ENCODE results near the gene ATP6V1C2.

ATP6V1C2 gene

DNA sequence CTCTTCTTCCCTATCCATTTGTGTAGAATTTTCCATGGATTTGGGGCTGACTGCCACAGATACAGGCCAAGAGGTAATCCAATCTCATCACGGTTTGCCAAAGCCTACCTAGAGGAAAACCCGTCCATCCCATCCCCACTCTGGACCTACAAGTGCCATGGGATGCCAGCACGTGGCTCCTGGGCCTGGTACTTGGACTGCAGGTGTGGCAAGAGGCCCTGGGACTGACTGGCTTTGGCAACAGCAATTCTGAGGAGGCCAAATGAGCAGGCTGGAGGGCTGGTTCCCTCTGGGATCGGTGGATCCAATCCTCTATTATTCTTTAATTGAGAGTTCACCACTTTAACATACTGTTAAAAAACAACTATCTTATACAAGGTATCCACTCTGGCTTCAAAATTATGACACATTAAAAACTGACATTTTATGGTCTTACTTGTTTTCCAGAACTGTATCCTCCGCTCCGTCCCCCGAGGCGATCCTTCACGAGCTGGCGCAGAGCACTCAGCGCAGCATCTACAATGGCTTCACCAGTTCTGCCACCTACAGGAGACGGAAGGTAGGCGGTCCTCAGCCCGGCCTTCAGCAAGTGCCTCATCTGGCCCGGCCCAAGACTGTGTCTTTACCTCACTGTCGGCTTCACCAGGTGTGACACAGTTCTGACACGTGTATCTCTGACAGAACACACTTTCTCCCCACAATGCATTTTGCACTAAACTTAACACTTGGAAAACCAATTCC lies 71.4 kb downstream of the ATP6V1C2 start:
- no peak for TF ChIP-seq CTCF (IDR thresholded peaks at IDR 0.05; ENCODE audit: control insufficient read depth, insufficient read depth, low read depth, low read length, missing control alignments)
- DNase-seq (ENCODE audit: low read depth): no peak
- H3K4me3 ChIP-seq (ENCODE audit: control insufficient read depth, low read depth, low read length): no peak overlapping the region

- TF ChIP-seq CTCF (IDR thresholded peaks at IDR 0.05; ENCODE audit: control insufficient read depth, insufficient read depth, low read depth, low read length, missing control alignments): no peak
- H3K4me3 ChIP-seq (ENCODE audit: control insufficient read depth, low read depth, low read length): no peak overlapping the region
- DNase-seq (ENCODE audit: low read depth): no peak
Measured at GRCh38 chr2:10793816-10794215, 72.4 kb downstream of the ATP6V1C2 start.

GRCh38 chr2:10794876-10795275 lies 73.4 kb downstream of the ATP6V1C2 start:
- no peak overlapping the region for H3K4me3 ChIP-seq (ENCODE audit: control insufficient read depth, low read depth, low read length)
- no peak for DNase-seq (ENCODE audit: low read depth)
- no peak for TF ChIP-seq CTCF (IDR thresholded peaks at IDR 0.05; ENCODE audit: control insufficient read depth, insufficient read depth, low read depth, low read length, missing control alignments)

GRCh38 chr2:10795508-10796046 lies 74.1 kb downstream of the ATP6V1C2 start:
- H3K4me3 ChIP-seq (ENCODE audit: control insufficient read depth, low read depth, low read length): no peak overlapping the region
- DNase-seq (ENCODE audit: low read depth): no peak
- no peak for TF ChIP-seq CTCF (IDR thresholded peaks at IDR 0.05; ENCODE audit: control insufficient read depth, insufficient read depth, low read depth, low read length, missing control alignments)

GRCh38 chr2:10796703-10797102 lies 75.3 kb downstream of the ATP6V1C2 start:
- no peak overlapping the region for H3K4me3 ChIP-seq (ENCODE audit: control insufficient read depth, low read depth, low read length)
- DNase-seq (ENCODE audit: low read depth): no peak
- no peak for TF ChIP-seq CTCF (IDR thresholded peaks at IDR 0.05; ENCODE audit: control insufficient read depth, insufficient read depth, low read depth, low read length, missing control alignments)

DNA sequence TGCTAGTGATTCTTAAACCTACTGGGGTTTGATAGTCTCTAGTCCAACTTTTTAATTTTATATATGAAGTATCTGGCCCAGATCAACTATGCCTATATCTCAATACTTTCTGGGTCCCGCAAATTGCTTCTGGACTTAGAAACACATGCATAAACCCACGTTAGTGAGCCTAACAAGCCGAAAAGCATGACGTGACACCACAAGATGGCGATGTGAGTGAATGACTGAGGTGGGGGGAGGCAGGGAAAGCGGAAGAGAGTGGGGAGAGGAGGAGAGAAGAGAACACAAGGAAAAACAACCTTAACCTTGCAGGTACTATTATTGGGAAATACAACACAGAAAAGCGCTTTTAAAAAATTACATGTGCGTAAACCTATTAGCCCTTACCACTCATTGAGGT lies 77.4 kb downstream of the ATP6V1C2 start:
- no peak for TF ChIP-seq CTCF (IDR thresholded peaks at IDR 0.05; ENCODE audit: control insufficient read depth, insufficient read depth, low read depth, low read length, missing control alignments)
- DNase-seq (ENCODE audit: low read depth): no peak

More for the DNA sequence above, 77.4 kb downstream of the ATP6V1C2 start:
- no peak overlapping the region for H3K4me3 ChIP-seq (ENCODE audit: control insufficient read depth, low read depth, low read length)
